Uterus (tissue), 2 donors: ENCODE measurements around the gene CREG1.

Experiments used
- POLR2A ChIP-seq, 2 donors: fragments of 450-650 bp; IDR thresholded peaks; one replicate each; pipeline ENCODE4 v1.6.1; 2016; ENCODE audit warnings: antibody characterized with exemption in 2 of 2, mild to moderate bottlenecking in 1 of 2, moderate library complexity in 1 of 2
- TF ChIP-seq, protein P1 (sequence below), 4 experiments: fragments of 200-600 bp in 2 of 4; fragments of 450-650 bp in 2 of 4; sonication (generic) in 2 of 4; IDR thresholded peaks; one replicate each; pipeline ENCODE4 v1.5.1; 2016 to 2019; ENCODE audit warnings: antibody characterized with exemption in 4 of 4, mild to moderate bottlenecking in 2 of 4, moderate library complexity in 1 of 4

DNA sequence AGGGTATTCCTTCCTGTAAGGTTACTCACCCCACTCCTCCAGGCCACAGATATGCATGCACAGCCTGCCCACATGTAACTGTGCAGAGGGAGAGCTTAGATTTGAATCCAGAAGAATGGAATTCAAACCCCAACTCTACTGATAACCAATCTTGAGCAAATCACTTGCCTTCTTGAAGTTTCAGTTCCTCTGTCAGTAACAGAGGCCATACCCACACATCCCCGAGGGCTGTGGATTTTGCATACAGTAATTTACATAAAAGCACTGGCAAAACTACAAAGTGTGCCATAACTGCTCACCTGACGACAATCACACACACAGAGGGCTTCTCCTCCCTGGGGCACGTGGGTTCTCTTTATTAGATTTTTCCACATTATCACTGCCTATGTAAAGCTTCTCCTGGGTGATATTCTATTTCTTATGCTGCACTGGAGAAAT, 53.9 kb downstream of the CREG1 start:
- TF ChIP-seq, protein P1, sequence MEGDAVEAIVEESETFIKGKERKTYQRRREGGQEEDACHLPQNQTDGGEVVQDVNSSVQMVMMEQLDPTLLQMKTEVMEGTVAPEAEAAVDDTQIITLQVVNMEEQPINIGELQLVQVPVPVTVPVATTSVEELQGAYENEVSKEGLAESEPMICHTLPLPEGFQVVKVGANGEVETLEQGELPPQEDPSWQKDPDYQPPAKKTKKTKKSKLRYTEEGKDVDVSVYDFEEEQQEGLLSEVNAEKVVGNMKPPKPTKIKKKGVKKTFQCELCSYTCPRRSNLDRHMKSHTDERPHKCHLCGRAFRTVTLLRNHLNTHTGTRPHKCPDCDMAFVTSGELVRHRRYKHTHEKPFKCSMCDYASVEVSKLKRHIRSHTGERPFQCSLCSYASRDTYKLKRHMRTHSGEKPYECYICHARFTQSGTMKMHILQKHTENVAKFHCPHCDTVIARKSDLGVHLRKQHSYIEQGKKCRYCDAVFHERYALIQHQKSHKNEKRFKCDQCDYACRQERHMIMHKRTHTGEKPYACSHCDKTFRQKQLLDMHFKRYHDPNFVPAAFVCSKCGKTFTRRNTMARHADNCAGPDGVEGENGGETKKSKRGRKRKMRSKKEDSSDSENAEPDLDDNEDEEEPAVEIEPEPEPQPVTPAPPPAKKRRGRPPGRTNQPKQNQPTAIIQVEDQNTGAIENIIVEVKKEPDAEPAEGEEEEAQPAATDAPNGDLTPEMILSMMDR (IDR thresholded peaks at IDR 0.05): no peak
- no peak for TF ChIP-seq POLR2A (IDR thresholded peaks at IDR 0.05)
